ENCODE data around the gene BBC3. TPM values are rescaled to one million over a fixed set of nuclear protein-coding genes. Genes with fewer than 3 reads are reported as not detected.
A peak's percentile ranks its signal among the peaks of the same experiment; 100 is the strongest.

The BBC3 gene
- total RNA-seq, 1 donor from 2014 or later: 54.6 TPM

GRCh38 chr19:47275791-47276461 is 44.9 kb upstream of the BBC3 start:
- TF ChIP-seq, protein P1, sequence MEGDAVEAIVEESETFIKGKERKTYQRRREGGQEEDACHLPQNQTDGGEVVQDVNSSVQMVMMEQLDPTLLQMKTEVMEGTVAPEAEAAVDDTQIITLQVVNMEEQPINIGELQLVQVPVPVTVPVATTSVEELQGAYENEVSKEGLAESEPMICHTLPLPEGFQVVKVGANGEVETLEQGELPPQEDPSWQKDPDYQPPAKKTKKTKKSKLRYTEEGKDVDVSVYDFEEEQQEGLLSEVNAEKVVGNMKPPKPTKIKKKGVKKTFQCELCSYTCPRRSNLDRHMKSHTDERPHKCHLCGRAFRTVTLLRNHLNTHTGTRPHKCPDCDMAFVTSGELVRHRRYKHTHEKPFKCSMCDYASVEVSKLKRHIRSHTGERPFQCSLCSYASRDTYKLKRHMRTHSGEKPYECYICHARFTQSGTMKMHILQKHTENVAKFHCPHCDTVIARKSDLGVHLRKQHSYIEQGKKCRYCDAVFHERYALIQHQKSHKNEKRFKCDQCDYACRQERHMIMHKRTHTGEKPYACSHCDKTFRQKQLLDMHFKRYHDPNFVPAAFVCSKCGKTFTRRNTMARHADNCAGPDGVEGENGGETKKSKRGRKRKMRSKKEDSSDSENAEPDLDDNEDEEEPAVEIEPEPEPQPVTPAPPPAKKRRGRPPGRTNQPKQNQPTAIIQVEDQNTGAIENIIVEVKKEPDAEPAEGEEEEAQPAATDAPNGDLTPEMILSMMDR (IDR thresholded peaks at IDR 0.05; ENCODE audit: insufficient read depth, low read depth, low read length): no peak
- no peak for TF ChIP-seq EZH2 (IDR thresholded peaks at IDR 0.05; ENCODE audit: insufficient read depth, low read length)
- H3K9ac ChIP-seq (ENCODE audit: low read length): peak overlapping the region; percentile 60

DNA sequence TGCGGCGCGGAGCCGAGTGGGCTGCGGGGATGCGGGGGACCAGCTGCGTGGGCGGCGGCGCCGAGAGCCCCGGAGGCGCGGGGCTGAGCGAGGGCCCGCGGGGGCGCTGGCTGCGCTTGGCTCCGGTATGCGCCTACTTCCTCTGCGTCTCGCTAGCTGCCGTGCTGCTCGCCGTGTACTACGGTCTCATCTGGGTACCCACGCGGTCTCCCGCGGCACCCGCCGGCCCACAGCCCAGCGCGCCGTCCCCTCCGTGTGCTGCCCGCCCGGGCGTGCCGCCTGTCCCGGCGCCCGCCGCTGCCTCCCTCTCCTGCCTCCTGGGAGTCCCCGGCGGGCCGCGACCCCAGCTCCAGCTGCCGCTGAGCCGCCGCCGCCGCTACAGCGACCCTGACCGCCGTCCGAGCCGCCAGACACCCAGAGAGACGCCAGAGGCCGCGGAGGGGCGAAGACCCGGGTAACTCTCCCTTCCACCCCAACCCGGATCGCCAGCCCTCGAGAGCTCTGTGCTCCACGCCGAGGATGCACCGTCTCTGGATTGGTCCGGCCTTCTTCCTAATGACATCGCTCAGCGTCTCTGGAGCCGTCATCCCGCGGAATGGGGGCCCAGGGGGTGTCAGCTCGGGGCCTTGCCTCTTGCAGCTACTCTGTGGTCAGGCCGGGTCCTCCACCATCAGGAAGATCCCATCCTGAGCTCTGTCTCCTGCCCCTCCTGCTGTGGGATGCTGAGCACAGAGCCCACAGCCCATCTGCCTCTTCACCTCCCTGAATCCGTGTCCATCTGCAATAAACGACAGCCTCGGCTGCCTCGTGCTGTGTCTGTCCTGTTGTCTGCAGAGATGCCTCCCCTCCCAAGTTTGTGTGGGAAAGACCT is 44.1 kb upstream of the BBC3 start:
- peak; percentile 9 for DNase-seq (ENCODE audit: low read depth)
- peak overlapping the region; percentile 77 for H3K27ac Mint-ChIP-seq (ENCODE audit: unreplicated experiment)
- H3K9me3 Mint-ChIP-seq (ENCODE audit: unreplicated experiment): no peaks in the 10 kb centered on the region
- Histone ChIP-seq H3K4me3 (ENCODE audit: insufficient read depth, low read depth, low read length) (peak overlapping the region; percentile 60), H3K9ac (ENCODE audit: low read length) (peak overlapping the region; percentile 60), H3K36me3 (ENCODE audit: insufficient read depth, low read length) (no peaks in the 10 kb centered on the region), H4K20me1 (ENCODE audit: insufficient read depth, low read length) (peaks cover 23% of the 10 kb centered on the region), H3K4me2 (ENCODE audit: low read length) (peak overlapping the region; percentile 88), H3K27me3 (ENCODE audit: insufficient read depth, low read length) (no peaks in the 10 kb centered on the region), H2AFZ (ENCODE audit: low read depth, low read length) (peak overlapping the region; percentile 33), H3K27ac (ENCODE audit: low read depth, low read length) (peak overlapping the region; percentile 48), H3K79me2 (ENCODE audit: insufficient read depth, low read length) (no peaks in the 10 kb centered on the region), H3K9me3 (ENCODE audit: insufficient read depth, low read depth, low read length) (no peaks in the 10 kb centered on the region), H3K4me1 (ENCODE audit: insufficient read depth, low read length) (peaks cover 27% of the 10 kb centered on the region)
- peaks cover 20% of the 10 kb centered on the region for H3K36me3 Mint-ChIP-seq (ENCODE audit: low read depth, unreplicated experiment)
- peaks cover 15% of the 10 kb centered on the region for H3K4me1 Mint-ChIP-seq (ENCODE audit: low read depth, unreplicated experiment)
- H3K4me3 Mint-ChIP-seq (ENCODE audit: unreplicated experiment): peak overlapping the region; percentile 77
- no peaks in the 10 kb centered on the region for H3K27me3 Mint-ChIP-seq (ENCODE audit: low read depth, unreplicated experiment)
- TF ChIP-seq, protein P1 (IDR thresholded peaks at IDR 0.05; ENCODE audit: insufficient read depth, low read depth, low read length): no peak
- no peak for TF ChIP-seq EZH2 (IDR thresholded peaks at IDR 0.05; ENCODE audit: insufficient read depth, low read length)
- no peak for FAIRE-seq

More at GRCh38 chr19:47275791-47276461, 44.9 kb upstream of the BBC3 start:
- no peaks in the 10 kb centered on the region for H3K9me3 Mint-ChIP-seq (ENCODE audit: unreplicated experiment)
- H3K79me2 ChIP-seq (ENCODE audit: insufficient read depth, low read length): no peaks in the 10 kb centered on the region
- no peaks in the 10 kb centered on the region for H3K9me3 ChIP-seq (ENCODE audit: insufficient read depth, low read depth, low read length)
- H3K36me3 ChIP-seq (ENCODE audit: insufficient read depth, low read length): no peaks in the 10 kb centered on the region
- H3K27me3 Mint-ChIP-seq (ENCODE audit: low read depth, unreplicated experiment): no peaks in the 10 kb centered on the region
- peak overlapping the region; percentile 77 for H3K27ac Mint-ChIP-seq (ENCODE audit: unreplicated experiment)
- no peak overlapping the region for H3K4me3 ChIP-seq (ENCODE audit: insufficient read depth, low read depth, low read length)
- H3K27ac ChIP-seq (ENCODE audit: low read depth, low read length): peak overlapping the region; percentile 48
- peaks cover 27% of the 10 kb centered on the region for H3K4me1 ChIP-seq (ENCODE audit: insufficient read depth, low read length)
- FAIRE-seq (no peak), DNase-seq (ENCODE audit: low read depth) (peak; percentile 63)
- peaks cover 19% of the 10 kb centered on the region for H3K36me3 Mint-ChIP-seq (ENCODE audit: low read depth, unreplicated experiment)
- H3K4me3 Mint-ChIP-seq (ENCODE audit: unreplicated experiment): peak overlapping the region; percentile 77
- H4K20me1 ChIP-seq (ENCODE audit: insufficient read depth, low read length): peaks cover 16% of the 10 kb centered on the region
- no peak overlapping the region for H2AFZ ChIP-seq (ENCODE audit: low read depth, low read length)
- peaks cover 15% of the 10 kb centered on the region for H3K4me1 Mint-ChIP-seq (ENCODE audit: low read depth, unreplicated experiment)
- H3K4me2 ChIP-seq (ENCODE audit: low read length): peak overlapping the region; percentile 88
- no peaks in the 10 kb centered on the region for H3K27me3 ChIP-seq (ENCODE audit: insufficient read depth, low read length)
